GM12878 (cell line): ENCODE results near the gene GPALPP1. TPM values are rescaled to one million over a fixed set of nuclear protein-coding genes. Genes with fewer than 3 reads are reported as not detected.
A peak's percentile ranks its signal among the peaks of the same experiment; 100 is the strongest.
"Not testable (repeated sequence)": the region's sequence is repeated elsewhere in the genome, so short reads cannot be mapped to it uniquely, and the experiment has no call there.

Source experiments
- ATAC-seq: fragments of 200-7000 bp; cut with Tn5 transposase; 3 replicates; pipeline ENCODE4 v1.9.1; 2020; ENCODE audit warnings: mild to moderate bottlenecking, moderate library complexity
- BruUV-seq: library from RNA; stranded (reverse); fragments of 400-500 nt; replicated peaks from 2 replicates; lab custom pipeline; 2021; lab: Mats Ljungman, UMichigan
- CTCF ChIA-PET: fragments of 300-600 bp; sonication (Branson Sonifier 250); formaldehyde crosslinking; extraction: SDS; loops from one replicate; lab custom pipeline; 2021; ENCODE audit warnings: inconsistent platforms; lab: Yijun Ruan, JAX
- POLR2A ChIA-PET: fragments of 350-600 bp; formaldehyde crosslinking; extraction: SDS; loops from one replicate; lab custom pipeline; 2021; ENCODE audit warnings: inconsistent platforms; lab: Charles Lee
- RAD21 ChIA-PET: fragments of 300-600 bp; sonication (Branson Sonifier 250); formaldehyde crosslinking; loops from one replicate; lab custom pipeline; 2023; ENCODE audit warnings: antibody characterized with exemption; ENCODE audit not compliant: unreplicated experiment; lab: Charles Lee
- SMC1A ChIA-PET: fragments of 300-600 bp; sonication (Branson Sonifier 250); formaldehyde crosslinking; loops from one replicate; lab custom pipeline; 2023; ENCODE audit not compliant: unreplicated experiment, uncharacterized antibody; lab: Charles Lee
- DNase-seq: peaks from one replicate; pipeline ENCODE4 v3.0.0-alpha.2; 2011; ENCODE audit warnings: low read depth, low spot score
- FAIRE-seq: peaks from 3 replicates; lab custom pipeline; 2011; peaks lifted over from hg19 to GRCh38; lab: Jason Lieb, UNC
- H2AFZ ChIP-seq: 2 replicates; pipeline ENCODE4 v1.6.0; 2011; ENCODE audit warnings: low read depth, low read length, control low read depth; ENCODE audit not compliant: control insufficient read depth
- H3K27ac ChIP-seq: 2 replicates; pipeline ENCODE4 v1.5.1; 2011; ENCODE audit warnings: control low read depth; ENCODE audit not compliant: control insufficient read depth, insufficient read depth
- H3K27me3 ChIP-seq, 2 experiments: replicated peaks in 1 of 2; 2 replicates each; pipeline versions ENCODE4 v1.6.0 to v1.6.1; 2011; ENCODE audit warnings: low read length in 1 of 2; ENCODE audit not compliant: control insufficient read depth in 2 of 2, insufficient read depth in 2 of 2
- H3K36me3 ChIP-seq, 2 experiments: 2 replicates each; pipeline ENCODE4 v1.5.1; 2011; ENCODE audit warnings: low read length in 1 of 2; ENCODE audit not compliant: control insufficient read depth in 2 of 2, insufficient read depth in 2 of 2
- H3K4me1 ChIP-seq: 2 replicates; pipeline ENCODE4 v1.6.1; 2011; ENCODE audit warnings: mild to moderate bottlenecking, low read length, moderate library complexity, mixed read lengths; ENCODE audit not compliant: control insufficient read depth, insufficient read depth
- H3K4me2 ChIP-seq: 2 replicates; pipeline ENCODE4 v1.6.0; 2011; ENCODE audit warnings: control low read depth; ENCODE audit not compliant: control insufficient read depth, insufficient read depth
- H3K4me3 ChIP-seq: fragments of 200-600 bp; sonication (generic); 2 replicates; pipeline ENCODE4 v1.5.1; 2016
- H3K79me2 ChIP-seq: 2 replicates; pipeline ENCODE4 v1.6.0; 2011; ENCODE audit warnings: low read length; ENCODE audit not compliant: control insufficient read depth, insufficient read depth
- H3K9ac ChIP-seq: 2 replicates; pipeline ENCODE4 v1.8.0; 2011; ENCODE audit warnings: low read length, control low read depth, mixed read lengths; ENCODE audit not compliant: control insufficient read depth, insufficient read depth
- H3K9me3 ChIP-seq: replicated peaks from 3 replicates; pipeline ENCODE4 v1.5.1; 2011; ENCODE audit warnings: mild to moderate bottlenecking, low read length; ENCODE audit not compliant: control insufficient read depth, insufficient read depth
- H4K20me1 ChIP-seq: 2 replicates; pipeline ENCODE4 v1.6.0; 2011; ENCODE audit not compliant: control insufficient read depth, insufficient read depth
- CREM ChIP-seq: IDR thresholded peaks from 2 replicates; pipeline ENCODE4 v1.6.1; 2014; ENCODE audit warnings: antibody characterized with exemption, low read depth
- GATAD2B ChIP-seq: fragments of 450-650 bp; conservative IDR thresholded peaks from 2 replicates; pipeline ENCODE4 v1.6.1; 2017; ENCODE audit warnings: low read depth, mild to moderate bottlenecking, moderate library complexity
- IRF3 ChIP-seq: fragments of 450-650 bp; IDR thresholded peaks from 2 replicates; pipeline ENCODE4 v1.6.1; 2014; ENCODE audit warnings: mild to moderate bottlenecking
- JUND ChIP-seq: IDR thresholded peaks from 2 replicates; pipeline ENCODE4 v1.6.1; 2012; ENCODE audit warnings: low read depth, mild to moderate bottlenecking, low read length, improper control_type of control experiment, moderate library complexity
- MAX ChIP-seq: IDR thresholded peaks from 2 replicates; pipeline ENCODE4 v1.6.1; 2012; ENCODE audit warnings: low read depth, low read length, improper control_type of control experiment
- NR2F1 ChIP-seq: fragments of 450-650 bp; conservative IDR thresholded peaks from 2 replicates; pipeline ENCODE4 v1.6.1; 2017; ENCODE audit warnings: mild to moderate bottlenecking
- PKNOX1 ChIP-seq: fragments of 450-650 bp; IDR thresholded peaks from 2 replicates; pipeline ENCODE4 v1.6.1; 2016; ENCODE audit warnings: mild to moderate bottlenecking
- POLR2A ChIP-seq: IDR thresholded peaks from 2 replicates; pipeline ENCODE4 v1.6.1; 2011; ENCODE audit warnings: low read depth, mild to moderate bottlenecking, low read length
- RAD21 ChIP-seq: IDR thresholded peaks from 2 replicates; pipeline ENCODE4 v1.6.1; 2011; ENCODE audit warnings: mild to moderate bottlenecking, low read depth, low read length, moderate library complexity; ENCODE audit not compliant: insufficient read depth
- USF1 ChIP-seq: IDR thresholded peaks from 2 replicates; pipeline ENCODE4 v1.6.1; 2011; ENCODE audit warnings: borderline replicate concordance, low read depth, mild to moderate bottlenecking, moderate library complexity, mixed read lengths, low read length; ENCODE audit not compliant: insufficient read depth; ENCODE audit errors: extremely low read length
- ZNF217 ChIP-seq: fragments of 450-650 bp; IDR thresholded peaks from 2 replicates; pipeline ENCODE4 v1.6.1; 2017; ENCODE audit warnings: antibody characterized with exemption, mild to moderate bottlenecking
- ZNF274 ChIP-seq: IDR thresholded peaks from one replicate; pipeline ENCODE4 v1.8.0; 2011; ENCODE audit not compliant: insufficient read length, insufficient read depth
- WGBS: methylation state at CpG from one replicate; pipeline ENCODE4 v1.1.6; 2016; ENCODE audit warnings: low lambda C conversion rate; ENCODE audit not compliant: insufficient replicate concordance, insufficient coverage; ENCODE audit errors: missing lambda C conversion rate; 5-methylcytosine and 5-hydroxymethylcytosine counted together
- in situ Hi-C: fragments of 300-500 bp; cut with MboI; formaldehyde crosslinking; loops from 9 replicates; pipeline ENCODE4 v1.14.3; 2018; ENCODE audit warnings: mixed read lengths
- intact Hi-C: fragments of 100-400 bp; cut with micrococcal nuclease; formaldehyde crosslinking; loops from one replicate; pipeline ENCODE4 v1.14.2; 2022; ENCODE audit not compliant: unreplicated experiment
- polyA plus RNA-seq, 11 experiments: library from polyadenylated mRNA; depleted of rRNA in 4 of 11; unstranded in 6 of 11; stranded (reverse) in 5 of 11; fragments of >200 nt; fragmentation: Nextera tagmentation in 4 of 11; fragmentation: Illumina TruSeq in 1 of 11; extraction: Ambion mirVana in 4 of 11; extraction: Trizol in 1 of 11; gene quantifications; 1 replicate in 1 of 11; 2 replicates in 10 of 11; pipeline versions ENCODE4 v1.2.1 to v1.2.3, GENCODE V29; 2011 to 2016; ENCODE audit warnings: inconsistent platforms in 2 of 11, missing spikeins in 2 of 11, low read depth in 1 of 11
- total RNA-seq, 4 experiments: library from RNA; depleted of rRNA in 3 of 4; stranded (reverse); fragments of >200 nt in 3 of 4; fragmentation: Illumina TruSeq in 1 of 4; extraction: Trizol in 1 of 4; gene quantifications; 2 replicates each; pipeline versions ENCODE4 v1.2.1 to v1.2.3, GENCODE V29; 2013 to 2021

Gene GPALPP1
- total and polyA plus RNA-seq, 10 of the 15 experiments (the other 5 are each of a cell fraction or from before 2014, with no cell fraction given) = 14.2 to 32.4 (median 27.9) TPM

- TF ChIP-seq USF1 (no peak), RAD21 (no peak), JUND (no peak), MAX (peak; percentile 97), ZNF274 (no peak), POLR2A (peak; percentile 89), IRF3 (no peak), PKNOX1 (peak; percentile 83), ZNF217 (no peak), NR2F1 (no peak; the same call in 1 of the 2 replicates), CREM (peak; percentile 100), GATAD2B (0 out of 2 replicates have a peak, but pooled peaks have one; percentile 51)
Observed at GRCh38 chr13:44989071-44989889, at the start of gene GPALPP1, which contains the start of gene NUFIP1 (continued).

GRCh38 chr13:44943411-44943810 lies 45.9 kb upstream of the GPALPP1 start:
- WGBS = 73% methylated on average over 4 of the region's 4 CpGs
- H3K27me3 ChIP-seq, H3K9me3 ChIP-seq, H3K79me2 ChIP-seq, BruUV-seq, H3K36me3 ChIP-seq, H3K4me2 ChIP-seq, POLR2A ChIA-PET, H3K4me1 ChIP-seq, H3K9ac ChIP-seq, H2AFZ ChIP-seq, DNase-seq, FAIRE-seq, in situ Hi-C loops, H3K27ac ChIP-seq, intact Hi-C loops, H3K4me3 ChIP-seq, ATAC-seq, RAD21 ChIA-PET, H4K20me1 ChIP-seq: not testable (repeated sequence)
- SMC1A ChIA-PET = interaction anchor here (1.9 kb wide), 1 partner anchor 30 kb away, joined by 6 read pairs; no protein-coding TSS in a partner anchor
- CTCF ChIA-PET = interaction anchor here (1.2 to 1.3 kb wide), 2 partner anchors 25 to 460 kb away, joined by 3 to 4 read pairs; no protein-coding TSS in a partner anchor
